ENCODE data around the gene HSPA2.

HSPA2 gene

GRCh38 chr14:64581817-64582216 is 41.3 kb downstream of the HSPA2 start:
- ATAC-seq (ENCODE audit: low read depth) (no peak), DNase-seq (ENCODE audit: low spot score) (no peak)
- no peaks in the 10 kb centered on the region for H3K9me3 ChIP-seq (ENCODE audit: severe bottlenecking)
- H3K27ac ChIP-seq (ENCODE audit: poor library complexity, severe bottlenecking), result no peak overlapping the region
- no peaks in the 10 kb centered on the region for H3K36me3 ChIP-seq (ENCODE audit: low read depth)
- TF ChIP-seq CTCF (IDR thresholded peaks at IDR 0.05; ENCODE audit: poor library complexity, severe bottlenecking), result no peak
- no peaks in the 10 kb centered on the region for H3K4me1 ChIP-seq (ENCODE audit: insufficient read depth, poor library complexity, severe bottlenecking)
- no peaks in the 10 kb centered on the region for H3K27me3 ChIP-seq (ENCODE audit: insufficient read depth, poor library complexity, severe bottlenecking)
- H3K4me3 ChIP-seq (ENCODE audit: severe bottlenecking), result no peak overlapping the region

GRCh38 chr14:64584190-64584589 is 43.6 kb downstream of the HSPA2 start:
- Histone ChIP-seq H3K27me3 (ENCODE audit: insufficient read depth, poor library complexity, severe bottlenecking) (no peaks in the 10 kb centered on the region), H3K4me3 (ENCODE audit: severe bottlenecking) (no peak overlapping the region), H3K27ac (ENCODE audit: poor library complexity, severe bottlenecking) (no peak overlapping the region), H3K4me1 (ENCODE audit: insufficient read depth, poor library complexity, severe bottlenecking) (no peaks in the 10 kb centered on the region), H3K9me3 (ENCODE audit: severe bottlenecking) (no peaks in the 10 kb centered on the region), H3K36me3 (ENCODE audit: low read depth) (no peaks in the 10 kb centered on the region)
- ATAC-seq (ENCODE audit: low read depth) (no peak), DNase-seq (ENCODE audit: low spot score) (no peak)
- TF ChIP-seq CTCF (IDR thresholded peaks at IDR 0.05; ENCODE audit: poor library complexity, severe bottlenecking), result no peak

GRCh38 chr14:64591809-64592208 is 51.3 kb downstream of the HSPA2 start:
- Histone ChIP-seq H3K27ac (ENCODE audit: poor library complexity, severe bottlenecking) (no peak overlapping the region), H3K4me1 (ENCODE audit: insufficient read depth, poor library complexity, severe bottlenecking) (no peaks in the 10 kb centered on the region), H3K27me3 (ENCODE audit: insufficient read depth, poor library complexity, severe bottlenecking) (peaks cover 2% of the 10 kb centered on the region), H3K4me3 (ENCODE audit: severe bottlenecking) (no peak overlapping the region), H3K9me3 (ENCODE audit: severe bottlenecking) (no peaks in the 10 kb centered on the region), H3K36me3 (ENCODE audit: low read depth) (no peaks in the 10 kb centered on the region)
- no peak for DNase-seq (ENCODE audit: low spot score)
- ATAC-seq (ENCODE audit: low read depth), result no peak
- no peak for TF ChIP-seq CTCF (IDR thresholded peaks at IDR 0.05; ENCODE audit: poor library complexity, severe bottlenecking)
